GM18868 (cell line): ENCODE measurements around the gene GMDS.

ENCODE experiments used
- ATAC-seq: cut with Tn5 transposase; IDR thresholded peaks from one replicate; pipeline ENCODE4 v1.9.1; 2021; ENCODE audit warnings: mild to moderate bottlenecking, moderate library complexity; ENCODE audit not compliant: unreplicated experiment

Gene GMDS

DNA sequence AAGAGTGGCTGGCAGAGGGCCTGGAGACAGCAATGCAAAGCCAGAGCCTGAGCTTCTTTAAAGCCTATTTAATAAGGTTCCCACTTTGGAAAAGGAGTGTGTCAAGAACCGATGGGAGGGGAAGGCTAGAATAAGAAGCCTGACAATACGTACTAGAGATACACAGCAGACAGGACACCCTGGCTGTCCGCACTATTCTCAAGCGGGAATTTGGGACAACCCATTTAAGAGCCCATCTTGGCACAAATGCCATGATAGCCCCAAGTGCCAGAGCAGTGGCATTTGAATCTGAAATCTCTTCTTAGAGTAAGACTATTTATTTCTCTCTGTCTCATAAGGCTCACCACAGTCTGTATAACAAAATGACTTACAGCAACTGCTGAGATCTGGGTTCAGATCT, 3.1 kb downstream of the GMDS start:
- no peak for ATAC-seq

DNA sequence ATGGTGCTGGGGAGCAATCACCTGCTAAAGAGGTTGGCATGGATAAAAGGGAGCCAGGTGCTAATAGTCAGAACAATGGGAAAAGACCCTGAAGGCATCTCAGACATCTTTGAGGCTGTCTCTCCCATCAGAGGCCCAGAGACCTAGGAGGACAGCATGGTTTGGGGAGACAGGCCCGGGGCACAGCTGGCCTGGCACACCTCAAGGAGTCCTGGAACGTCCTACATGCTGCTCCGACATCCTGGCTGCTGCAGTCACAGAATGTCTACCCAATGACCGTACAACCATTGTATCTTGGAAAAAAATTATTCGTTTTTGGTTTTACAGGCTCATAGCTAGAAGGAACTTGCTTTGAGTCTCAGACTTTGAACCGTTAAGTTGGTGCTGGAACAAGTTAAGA, 4.4 kb downstream of the GMDS start:
- no peak for ATAC-seq

DNA sequence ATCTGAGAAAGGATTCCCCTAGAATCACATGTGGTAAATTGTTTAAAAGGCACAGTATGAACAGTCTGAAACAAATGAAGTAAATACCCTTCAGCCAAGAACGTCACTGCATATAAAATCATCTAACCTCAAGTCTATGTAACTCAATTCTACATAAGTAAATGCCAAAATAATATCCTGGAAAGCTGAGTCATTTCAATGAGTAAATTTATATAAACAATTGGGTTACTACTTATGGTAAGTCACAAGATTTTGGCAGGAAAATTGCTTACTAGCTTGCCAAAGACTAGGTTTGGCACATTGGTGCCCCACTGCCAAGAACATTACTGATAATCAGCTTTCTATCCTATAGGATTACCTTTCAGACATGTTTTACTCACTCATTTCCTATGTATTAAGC, 8.4 kb downstream of the GMDS start:
- ATAC-seq = no peak

- no peak for ATAC-seq
Observed at GRCh38 chr6:2235777-2236495, 9.5 kb downstream of the GMDS start.

GRCh38 chr6:2232445-2232844, 13.0 kb downstream of the GMDS start:
- ATAC-seq = peak; percentile 91

GRCh38 chr6:2231438-2231837, 14.0 kb downstream of the GMDS start:
- no peak for ATAC-seq

DNA sequence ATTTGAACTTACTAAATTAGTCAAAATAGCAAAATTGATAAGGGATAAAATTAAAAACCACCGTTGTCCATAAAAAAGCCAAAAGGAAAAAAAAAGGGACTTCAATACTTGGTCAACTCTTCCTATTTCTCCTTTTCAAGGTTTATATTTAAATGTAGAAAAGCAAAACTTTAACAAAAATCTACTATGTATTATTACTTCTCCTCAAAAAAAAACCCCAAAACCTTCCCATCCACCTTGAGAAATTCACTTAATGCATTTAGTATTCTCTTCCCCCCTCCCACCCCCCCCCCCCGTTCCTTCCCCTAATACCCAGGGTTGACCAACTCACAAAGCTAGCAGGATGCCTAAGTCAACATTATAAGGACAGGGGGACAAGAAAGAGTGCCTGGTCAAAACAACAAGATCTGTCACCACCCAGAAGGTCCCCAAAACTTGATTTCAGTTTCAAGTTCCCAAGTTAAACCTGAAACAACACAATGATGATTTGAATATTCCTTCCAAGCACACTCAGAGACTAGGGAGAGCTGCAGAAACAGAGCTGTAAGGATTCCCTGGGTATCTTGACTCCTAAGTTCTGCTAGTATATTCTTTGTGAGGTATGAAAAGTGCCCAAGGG, 14.6 kb downstream of the GMDS start:
- ATAC-seq = peak; percentile 47

GRCh38 chr6:2229742-2230141, 15.7 kb downstream of the GMDS start:
- ATAC-seq = no peak

DNA sequence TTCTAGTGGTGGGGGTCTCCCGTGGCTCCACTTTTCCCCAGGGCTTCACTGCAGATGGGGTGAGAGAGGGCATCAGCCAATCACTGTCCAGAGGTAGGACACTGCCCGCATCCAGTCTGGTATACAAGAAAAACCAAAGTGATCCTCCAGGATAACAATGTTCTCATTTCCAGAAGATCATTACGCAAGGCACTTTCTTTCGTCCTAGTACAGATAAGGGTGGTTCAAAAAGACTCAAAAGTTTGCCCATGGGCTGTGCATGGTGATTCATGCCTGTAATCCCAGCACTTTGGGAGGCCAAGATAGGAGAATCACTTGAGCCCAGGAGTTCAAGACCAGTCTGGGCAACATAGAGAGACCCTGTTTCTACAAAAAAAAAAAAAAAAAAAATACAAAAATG, 16.4 kb downstream of the GMDS start:
- no peak for ATAC-seq

DNA sequence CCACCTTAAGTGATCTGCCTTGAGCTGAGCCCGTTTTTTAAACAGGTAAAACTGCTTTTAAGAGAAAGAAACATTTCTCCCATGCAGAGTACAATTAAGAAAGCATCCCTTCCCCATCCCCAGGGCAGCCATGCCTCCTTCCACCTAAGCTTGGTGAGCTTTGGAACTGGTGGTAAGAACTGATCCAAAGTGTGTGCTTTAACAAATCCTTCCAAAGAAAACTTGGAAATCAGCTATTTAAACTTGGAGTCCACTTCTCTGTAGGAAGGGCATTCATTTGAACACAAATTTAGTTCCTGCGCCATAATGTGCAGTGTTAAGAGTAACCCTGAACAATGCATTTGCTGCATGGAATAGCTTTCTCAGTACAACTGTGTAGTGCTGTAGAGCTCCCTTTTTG, 17.0 kb downstream of the GMDS start:
- ATAC-seq = no peak

- ATAC-seq = no peak
Observed at GRCh38 chr6:2226775-2227174, 18.6 kb downstream of the GMDS start.

DNA sequence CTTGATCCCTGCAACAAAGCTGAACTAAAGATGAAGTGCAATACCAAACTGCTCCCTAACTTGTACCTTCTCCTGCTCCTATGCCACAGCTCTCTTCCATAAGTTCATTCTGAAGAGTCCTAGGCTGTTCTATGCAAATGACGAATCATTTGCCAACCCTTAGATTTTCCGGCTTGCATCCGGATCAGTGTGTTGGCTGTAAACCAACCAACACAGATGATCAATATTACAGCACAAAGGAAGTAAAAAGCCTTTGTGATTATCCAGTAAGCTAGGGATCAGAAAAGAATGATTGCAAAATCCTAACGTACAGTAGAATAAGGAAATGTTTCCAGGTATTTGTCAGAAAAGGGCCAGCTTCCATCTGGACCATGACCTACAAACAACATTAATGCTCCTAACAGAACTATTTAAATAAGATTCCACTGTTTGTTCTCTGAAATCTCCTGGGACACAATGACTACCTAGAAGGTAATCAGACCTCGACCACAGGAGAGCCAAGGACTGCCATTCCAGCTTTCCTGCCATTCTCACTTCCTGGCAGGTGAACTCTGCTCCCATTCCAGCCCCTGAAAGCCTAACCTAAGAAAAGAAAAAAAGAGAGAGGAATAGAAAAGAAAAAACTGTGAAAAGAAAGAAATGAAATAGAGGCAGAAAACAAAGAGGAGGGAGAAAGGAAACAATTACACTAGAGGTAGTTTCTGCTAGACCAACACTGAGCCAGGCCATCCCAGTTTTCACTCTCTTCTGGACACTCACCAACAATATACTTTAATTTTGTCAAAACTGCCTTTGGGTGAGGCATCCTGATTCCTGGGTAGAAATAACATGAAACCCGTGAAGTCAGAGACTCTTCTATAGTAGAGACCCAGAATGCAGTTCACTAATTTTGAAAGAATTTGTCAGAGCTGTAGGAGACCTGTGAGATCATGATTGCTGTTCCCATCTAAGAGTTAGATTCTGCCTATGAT, 19.7 kb downstream of the GMDS start:
- no peak for ATAC-seq

DNA sequence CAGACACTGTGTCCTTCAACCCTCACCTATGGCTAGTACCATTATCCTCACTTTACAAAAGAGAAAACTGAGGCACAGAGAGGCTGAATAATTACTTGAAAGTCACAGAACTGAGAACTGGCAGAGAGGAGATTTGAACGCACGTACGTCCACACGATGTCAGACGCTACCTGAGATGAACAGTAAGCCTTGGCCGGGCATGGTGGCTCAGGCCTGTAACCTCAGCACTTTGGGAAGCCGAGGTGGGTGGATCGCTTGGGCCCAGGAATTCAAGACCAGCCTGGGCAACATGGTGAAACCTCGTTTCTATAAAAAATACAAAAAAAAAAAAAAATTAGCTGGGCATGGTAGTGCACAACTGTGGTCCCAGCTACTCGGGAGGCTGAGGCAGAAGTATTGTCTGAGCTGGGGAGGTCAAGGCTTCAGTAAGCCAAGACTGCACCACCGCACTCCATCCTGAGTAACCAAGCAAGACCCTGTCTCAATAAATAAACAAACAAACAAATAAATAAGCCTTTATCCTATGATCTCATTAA, 20.5 kb downstream of the GMDS start:
- no peak for ATAC-seq

DNA sequence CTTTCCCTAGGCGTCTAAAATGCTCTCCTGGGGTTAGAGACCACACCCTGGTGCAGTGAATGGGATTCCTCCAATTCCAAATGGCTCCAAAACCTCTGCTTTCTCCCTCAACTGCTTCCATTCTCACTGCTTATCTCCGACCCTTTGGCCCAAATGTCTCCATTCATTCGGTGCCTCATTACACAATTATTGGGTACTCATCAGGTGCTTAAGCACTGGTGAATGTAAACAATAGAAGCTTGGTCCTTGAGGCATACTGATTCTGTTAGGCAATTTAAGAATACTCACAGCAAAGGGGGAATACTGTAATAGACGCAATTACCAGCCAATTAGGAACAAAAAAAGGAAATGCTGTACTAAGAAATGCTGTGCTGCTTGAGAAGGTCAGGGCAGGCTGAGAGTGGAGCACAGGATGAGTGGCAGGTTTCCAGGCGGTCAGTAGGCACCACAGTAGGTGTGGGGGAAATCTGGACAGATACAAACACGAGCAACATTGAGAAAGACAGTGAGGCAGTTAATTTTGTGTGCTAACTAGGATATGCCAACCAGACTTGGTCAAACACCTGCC, 23.0 kb downstream of the GMDS start:
- ATAC-seq = peak; percentile 30

DNA sequence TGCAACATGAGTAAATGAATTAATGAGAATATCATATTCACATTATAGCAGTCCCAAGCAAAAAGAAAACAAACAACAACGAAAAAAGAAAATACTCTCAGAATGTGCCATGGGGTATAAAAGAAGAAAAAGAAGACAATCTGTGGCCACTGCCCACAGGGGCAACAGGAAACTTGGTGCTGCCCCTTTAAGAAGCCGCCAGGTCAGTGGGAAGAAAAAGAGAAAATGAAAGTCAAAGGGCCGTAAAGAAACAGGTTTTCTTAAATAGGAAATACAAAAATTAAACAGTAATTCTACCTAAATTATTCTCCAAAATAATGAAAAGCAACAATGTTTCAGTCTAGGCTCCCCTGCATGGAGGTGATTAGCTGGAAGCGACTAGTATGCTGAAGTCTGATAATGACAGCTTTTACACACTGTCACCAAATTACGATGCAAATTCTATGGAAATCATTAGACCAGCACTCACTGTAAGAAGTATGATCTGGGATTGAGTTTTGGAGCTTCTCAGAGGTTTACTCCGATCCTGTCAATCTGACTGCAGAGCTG, 23.6 kb downstream of the GMDS start:
- ATAC-seq = peak; percentile 49

DNA sequence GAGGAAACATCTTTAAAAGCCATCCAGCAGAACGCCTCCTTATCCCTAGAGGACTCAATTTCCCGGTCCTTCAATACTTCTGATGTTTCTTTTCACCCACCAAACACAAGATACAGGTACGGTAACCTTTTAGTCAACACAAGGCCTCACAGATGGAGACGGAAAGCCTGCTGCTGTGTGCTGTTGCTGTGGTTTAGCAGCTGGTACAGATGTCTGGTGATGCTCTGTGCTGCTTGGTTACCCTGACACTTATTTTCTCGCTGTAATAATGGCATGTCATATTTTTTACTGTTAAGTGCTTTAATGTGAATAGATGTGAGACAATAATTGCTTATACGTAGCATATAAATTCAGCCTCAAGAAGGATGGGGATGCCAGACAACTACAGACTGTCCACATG, 25.3 kb downstream of the GMDS start:
- no peak for ATAC-seq

GRCh38 chr6:2218866-2219265, 26.5 kb downstream of the GMDS start:
- ATAC-seq = no peak

DNA sequence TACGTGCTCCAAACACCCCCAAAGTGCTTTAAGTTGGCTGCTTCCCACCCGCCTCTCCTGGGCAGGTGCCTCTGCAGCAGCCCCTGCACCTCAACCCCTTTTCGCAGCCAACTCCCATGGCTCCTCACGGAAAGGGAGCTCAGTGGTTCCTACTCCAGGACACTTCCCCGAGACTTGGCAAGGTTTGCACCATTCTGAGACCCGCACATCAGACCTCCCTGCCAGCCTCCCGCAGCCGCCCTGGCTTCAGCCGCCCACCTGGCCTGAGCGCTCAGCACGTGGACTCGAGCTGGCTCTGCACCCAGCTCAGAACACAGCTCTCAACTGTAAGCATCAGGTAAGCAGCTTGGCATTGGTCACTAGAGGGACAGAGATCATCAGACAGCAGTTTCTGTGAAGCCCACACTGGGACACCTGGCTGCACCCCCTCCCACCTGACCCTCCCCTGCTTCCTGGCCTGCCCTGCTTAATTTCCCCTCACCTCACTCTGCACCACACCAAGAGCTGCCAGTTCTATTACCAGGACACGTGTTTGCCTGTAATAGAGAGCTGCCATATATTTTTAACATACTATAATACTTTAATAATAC, 28.5 kb downstream of the GMDS start:
- ATAC-seq = no peak

DNA sequence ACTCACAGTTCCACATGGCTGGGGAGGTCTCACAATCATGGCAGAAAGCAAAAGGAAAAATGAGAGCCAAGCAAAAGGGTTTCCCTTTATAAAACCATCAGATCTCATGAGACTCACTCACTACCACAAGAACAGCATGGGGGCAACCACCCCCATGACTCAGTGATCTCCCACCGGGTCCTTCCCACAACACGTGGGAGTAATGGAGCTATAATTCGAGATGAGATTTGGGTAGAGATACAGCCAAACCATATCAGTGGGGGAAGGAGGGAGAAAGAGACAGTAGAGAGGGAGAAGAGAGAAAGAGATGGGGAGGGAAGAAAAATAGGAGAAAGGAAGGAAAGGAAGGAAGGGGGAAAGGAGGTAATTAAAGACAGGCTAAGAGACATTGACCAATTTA, 30.1 kb downstream of the GMDS start:
- ATAC-seq = no peak

DNA sequence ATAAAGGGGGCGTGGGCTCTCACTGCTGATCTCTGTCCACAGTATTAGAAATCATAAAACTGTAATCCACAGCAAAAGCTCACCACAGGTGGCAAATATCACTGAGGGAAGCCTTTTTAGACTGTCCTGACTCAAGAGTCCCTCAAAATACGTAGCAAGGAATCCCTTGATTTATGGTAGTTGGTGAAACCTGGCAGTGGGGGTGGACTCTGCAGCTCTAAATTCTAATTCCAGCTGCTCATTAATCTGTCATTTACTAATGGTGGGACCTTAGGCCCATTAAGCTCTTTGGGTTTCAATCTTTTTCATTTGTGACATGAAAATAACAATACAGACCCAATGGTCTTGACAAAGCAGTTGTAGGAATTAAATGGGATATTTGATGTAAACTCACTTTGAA, 32.3 kb downstream of the GMDS start:
- no peak for ATAC-seq
